NCI-H748 treated with DMSO at 0.1 percent for 48 hours (cell line): Measurements from ENCODE around the gene KIF5A.
"Not testable (repeated sequence)": the region's sequence is repeated elsewhere in the genome, so short reads cannot be mapped to it uniquely, and the experiment has no call there.

ENCODE experiments used
- DNase-seq: peaks from one replicate; lab custom pipeline; 2025; lab: John Stamatoyannopoulos, UW

Gene KIF5A

DNA sequence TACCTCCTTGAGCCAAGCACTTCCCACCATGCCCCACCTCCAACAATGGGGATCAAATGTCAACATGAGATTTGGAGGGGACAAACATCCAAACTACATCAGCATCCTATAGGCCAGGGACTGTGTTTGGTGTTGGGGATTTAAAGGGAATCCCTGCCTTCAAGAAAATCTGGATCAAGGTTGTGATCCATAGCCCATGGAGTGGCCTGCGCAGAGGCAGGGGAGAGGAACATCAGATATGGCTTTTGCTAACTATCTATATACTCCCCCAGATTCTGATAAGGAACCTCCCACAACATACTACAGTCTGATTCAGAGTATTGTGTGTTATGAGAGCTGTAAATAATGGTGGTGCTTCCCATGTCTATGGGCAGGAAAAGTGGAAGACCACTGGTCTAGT lies 5.1 kb downstream of the KIF5A start:
- no peak for DNase-seq

DNA sequence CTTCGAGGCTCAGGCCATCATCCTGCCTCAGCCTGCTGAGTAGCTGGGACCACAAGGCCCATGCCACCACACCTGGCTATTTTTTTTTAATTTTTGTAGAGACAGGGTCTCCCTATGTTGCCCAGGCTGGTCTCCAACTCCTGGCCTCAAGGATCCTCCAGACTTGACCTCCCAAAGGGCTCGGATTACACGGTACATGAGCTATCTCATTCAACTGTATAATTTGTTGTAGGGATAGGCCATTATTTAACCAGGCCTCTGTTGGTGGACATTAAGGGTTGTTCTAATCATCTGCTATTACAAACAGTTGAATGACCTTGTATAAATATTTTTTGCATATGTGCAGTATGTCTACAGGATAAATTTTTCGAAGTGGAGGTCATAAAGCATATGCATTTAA lies 9.0 kb downstream of the KIF5A start:
- no peak for DNase-seq

- DNase-seq, result no peak
Observed at GRCh38 chr12:57560516-57560915, 10.7 kb downstream of the KIF5A start.

GRCh38 chr12:57561117-57561516 lies 11.3 kb downstream of the KIF5A start:
- DNase-seq, result not testable (repeated sequence)

GRCh38 chr12:57563358-57563757 lies 13.5 kb downstream of the KIF5A start:
- no peak for DNase-seq

DNA sequence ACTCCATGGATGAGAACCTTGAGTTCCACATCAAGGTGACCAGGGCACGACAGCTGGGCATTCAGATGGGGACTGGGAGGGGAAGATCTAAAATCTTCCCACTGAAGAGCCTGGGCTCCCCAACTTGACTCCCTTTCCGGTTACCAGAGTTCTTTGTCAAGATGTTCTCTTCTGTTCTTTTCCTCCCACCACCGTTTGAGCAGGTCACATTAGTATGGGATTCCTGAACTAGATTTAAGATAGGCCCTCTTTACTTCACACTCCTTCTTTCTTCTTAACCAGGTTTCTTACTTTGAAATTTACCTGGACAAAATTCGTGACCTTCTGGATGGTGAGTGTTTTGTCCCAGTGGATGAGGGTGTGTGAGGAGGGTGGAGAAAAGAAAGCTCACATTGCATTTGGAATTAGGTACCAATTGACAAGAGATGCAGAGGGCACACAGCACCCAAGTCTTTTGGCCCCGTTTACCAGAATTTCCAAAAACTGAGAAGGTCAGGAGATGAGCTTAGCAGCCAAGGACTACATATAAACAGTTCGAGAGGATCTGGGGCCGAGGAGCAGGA lies 14.4 kb downstream of the KIF5A start:
- DNase-seq, result no peak

DNA sequence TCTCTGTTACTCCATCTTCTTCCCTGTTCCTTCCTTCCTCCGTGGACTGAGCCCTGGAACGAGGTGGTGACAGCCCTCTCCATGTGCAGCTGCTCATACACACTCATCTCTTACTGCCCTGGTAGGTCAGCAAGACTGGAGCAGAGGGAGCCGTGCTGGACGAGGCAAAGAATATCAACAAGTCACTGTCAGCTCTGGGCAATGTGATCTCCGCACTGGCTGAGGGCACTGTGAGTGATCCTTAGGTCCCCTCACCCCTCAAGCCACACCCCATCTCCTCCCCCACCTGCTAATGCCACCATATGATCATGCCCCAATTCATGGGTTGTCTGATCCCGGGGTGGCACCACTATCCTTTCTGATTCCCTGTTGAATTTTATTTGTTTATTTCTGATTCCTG lies 19.0 kb downstream of the KIF5A start:
- no peak for DNase-seq

DNA sequence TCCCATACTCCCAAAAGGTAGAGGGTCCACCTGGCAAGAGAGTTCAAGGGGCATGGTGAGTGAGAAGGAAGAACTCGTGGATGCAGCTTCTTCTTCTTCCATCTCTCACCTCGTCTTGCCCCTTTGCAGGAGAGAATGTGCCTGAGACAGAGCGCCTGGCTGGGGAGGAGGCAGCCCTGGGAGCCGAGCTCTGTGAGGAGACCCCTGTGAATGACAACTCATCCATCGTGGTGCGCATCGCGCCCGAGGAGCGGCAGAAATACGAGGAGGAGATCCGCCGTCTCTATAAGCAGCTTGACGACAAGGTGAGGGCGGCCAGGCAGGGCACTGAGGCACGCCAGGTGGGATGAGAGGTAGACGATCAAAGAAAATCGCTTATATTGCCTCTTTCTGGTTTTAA lies 20.0 kb downstream of the KIF5A start:
- DNase-seq, result no peak

GRCh38 chr12:57570438-57570837 lies 20.6 kb downstream of the KIF5A start:
- not testable (repeated sequence) for DNase-seq

GRCh38 chr12:57571926-57572762 lies 22.3 kb downstream of the KIF5A start:
- DNase-seq, result no peak

GRCh38 chr12:57574795-57575194 lies 25.0 kb downstream of the KIF5A start:
- DNase-seq, result no peak

- no peak for DNase-seq
Observed at GRCh38 chr12:57575771-57576612, 26.1 kb downstream of the KIF5A start.

- DNase-seq, result no peak
Observed at GRCh38 chr12:57576613-57577160, 26.8 kb downstream of the KIF5A start.

DNA sequence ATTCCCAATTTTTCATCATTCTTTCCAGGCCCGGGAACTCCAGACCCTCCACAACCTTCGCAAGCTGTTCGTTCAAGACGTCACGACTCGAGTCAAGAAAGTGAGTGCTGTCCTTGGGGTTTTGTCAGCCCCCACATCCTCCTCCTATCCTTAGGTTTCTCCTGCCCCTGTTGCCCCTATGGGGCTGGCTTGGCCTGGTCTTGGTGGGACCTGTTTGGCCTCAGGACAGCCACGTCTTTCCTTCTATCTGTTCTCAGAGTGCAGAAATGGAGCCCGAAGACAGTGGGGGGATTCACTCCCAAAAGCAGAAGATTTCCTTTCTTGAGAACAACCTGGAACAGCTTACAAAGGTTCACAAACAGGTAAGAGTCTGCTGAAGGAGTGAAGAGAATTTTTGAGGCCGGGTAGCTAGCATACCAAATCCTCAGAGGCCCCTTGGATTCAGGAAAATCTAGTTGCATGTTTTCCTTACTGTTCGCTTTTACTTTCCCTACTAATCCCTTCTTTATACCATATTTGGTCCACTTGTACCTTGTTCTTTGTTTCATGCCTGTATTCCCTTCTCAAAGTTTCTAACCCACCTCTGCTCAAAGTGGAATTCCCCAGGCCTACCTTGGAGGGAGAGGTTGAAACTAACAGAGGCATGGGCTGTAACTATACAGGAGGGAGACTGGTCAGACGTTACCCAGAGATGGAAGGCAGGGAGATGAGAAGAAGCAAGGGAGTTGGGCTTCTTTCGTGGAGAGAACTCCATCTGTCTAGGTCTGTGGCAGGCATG lies 28.3 kb downstream of the KIF5A start:
- DNase-seq, result no peak

DNA sequence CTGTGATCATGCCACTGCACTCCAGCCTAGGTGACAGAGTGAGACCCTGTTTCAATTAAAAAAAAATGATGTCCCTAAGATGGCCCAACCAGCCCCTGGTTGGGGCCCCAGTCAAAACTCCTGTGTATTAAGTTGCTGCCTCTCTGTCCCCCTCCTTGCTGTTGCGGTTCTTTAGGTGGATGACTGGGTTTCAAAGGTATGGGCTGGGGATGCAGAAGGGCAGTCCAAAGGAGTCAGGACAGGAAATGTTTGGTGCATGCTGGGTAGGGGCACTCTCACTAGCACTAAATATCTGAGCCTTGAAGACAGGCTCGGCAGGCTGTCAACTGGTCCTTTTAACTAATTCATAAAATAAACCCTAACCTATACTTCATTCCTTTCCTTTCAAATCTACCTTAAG lies 29.2 kb downstream of the KIF5A start:
- DNase-seq, result no peak

DNA sequence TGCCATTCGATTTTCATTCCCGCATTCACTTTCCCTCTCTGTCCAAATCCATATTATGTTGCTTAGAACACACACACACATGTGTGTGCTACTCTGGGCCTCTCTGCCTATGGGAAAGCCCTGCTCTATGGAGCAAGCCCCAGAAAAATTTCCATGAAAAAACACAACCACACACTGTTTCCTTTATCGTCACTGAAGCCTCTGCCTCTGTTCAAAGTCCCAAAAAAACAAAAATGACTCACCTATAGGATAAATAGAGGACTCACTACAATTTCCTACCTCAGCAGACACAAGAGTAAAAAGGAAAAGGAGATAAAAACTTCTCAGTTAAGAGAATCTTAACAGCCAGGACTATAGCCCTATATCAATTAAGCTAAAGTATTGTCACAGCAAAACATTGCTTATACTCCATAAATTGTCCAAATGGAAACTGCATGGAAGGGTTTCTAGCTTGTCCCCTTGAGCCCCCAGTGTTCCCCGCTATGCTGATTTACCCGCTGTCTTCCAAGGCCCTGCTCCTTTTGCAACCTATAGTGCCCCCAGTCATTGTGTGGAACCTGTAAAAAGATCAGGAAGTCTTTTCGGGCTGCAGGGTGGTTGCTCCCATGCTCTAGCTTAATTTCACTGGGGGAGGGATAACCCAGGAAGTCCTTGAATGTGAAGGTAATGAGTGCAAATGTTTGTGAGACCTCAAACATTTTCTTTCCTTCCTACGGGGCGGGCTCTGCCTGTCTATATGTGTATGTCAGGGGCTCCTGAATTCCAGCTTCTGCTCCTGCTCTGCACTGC lies 30.0 kb downstream of the KIF5A start:
- no peak for DNase-seq

DNA sequence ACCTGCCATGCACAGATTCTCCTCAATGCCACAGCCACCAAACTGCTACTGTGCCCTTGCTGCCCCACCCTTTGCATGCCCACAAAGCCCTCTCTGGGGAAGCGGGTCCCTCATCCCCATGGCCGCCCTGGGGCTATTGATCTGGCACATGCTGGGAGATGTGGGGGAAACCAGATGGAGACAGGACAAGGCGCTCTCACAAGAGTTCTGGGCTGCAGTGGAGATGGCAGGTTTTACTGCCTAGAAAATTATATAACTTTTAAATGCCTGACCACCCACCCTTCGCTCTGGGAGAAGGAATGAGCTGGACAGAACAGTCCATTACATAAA lies 30.6 kb downstream of the KIF5A start:
- DNase-seq, result no peak

- DNase-seq, result no peak
Observed at GRCh38 chr12:57581802-57582201, 32.0 kb downstream of the KIF5A start.

DNA sequence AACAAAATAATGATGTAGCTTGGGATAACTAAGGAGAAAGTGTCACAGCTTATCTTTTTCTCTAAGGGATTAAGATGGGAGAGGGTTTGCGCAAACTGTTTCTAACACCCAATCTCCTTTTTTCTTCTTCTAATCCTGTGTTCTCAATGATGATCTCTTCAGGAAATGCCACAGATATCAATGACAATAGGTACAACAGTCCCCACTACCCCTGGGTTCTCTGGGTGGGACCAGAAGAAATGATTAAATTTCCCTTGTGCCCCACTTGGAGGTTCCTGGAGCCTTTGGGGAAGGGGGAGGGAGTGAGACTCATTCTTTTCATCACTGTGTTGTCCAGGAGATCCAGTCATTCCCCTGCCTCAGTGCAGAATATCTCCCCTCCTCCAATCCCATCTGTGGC lies 32.6 kb downstream of the KIF5A start:
- DNase-seq, result no peak

DNA sequence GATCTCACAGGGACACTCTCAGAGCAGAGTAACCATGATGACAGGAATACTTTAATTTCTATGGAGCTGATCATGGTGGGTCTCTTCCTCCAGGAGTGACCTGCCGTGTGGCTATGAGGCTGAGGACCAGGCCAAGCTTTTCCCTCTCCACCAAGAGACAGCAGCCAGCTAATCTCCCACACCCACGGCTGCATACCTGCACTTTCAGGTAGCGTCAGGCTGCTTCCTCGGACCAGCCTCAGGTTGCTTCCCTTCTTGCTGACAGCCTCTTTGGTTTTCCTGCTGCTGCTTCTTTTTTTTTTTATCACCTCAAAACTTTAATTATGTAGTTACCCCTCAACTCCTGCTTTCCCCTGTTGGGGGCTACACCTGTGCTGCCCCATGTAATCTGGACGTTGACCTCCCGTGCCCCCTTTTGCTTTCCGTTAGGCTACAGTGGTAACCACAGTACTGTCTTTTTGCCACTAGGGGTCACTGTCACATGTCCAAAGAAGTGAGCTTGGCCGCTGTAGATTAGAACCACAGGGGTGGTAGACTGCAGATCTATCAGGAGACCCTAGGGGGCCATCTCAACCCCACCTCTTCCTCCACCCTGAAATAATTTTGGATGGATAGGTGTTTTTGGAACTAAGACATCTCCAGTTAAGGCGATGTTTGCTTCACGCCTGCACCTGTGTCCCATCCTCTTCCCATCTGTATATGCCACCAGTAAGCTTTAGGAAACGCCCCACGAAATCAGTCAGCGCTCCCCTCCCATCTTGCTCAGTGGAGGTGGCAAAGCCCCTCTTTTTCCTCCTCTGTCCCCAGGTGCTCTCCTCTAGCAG lies 33.4 kb downstream of the KIF5A start:
- peak; percentile 70 for DNase-seq
